Activated gamma-delta T cell (primary cell): ENCODE measurements around the gene ETS2.

Experiments used
- DNase-seq: peaks from one replicate; lab custom pipeline; 2025; lab: John Stamatoyannopoulos, UW

ETS2 gene

DNA sequence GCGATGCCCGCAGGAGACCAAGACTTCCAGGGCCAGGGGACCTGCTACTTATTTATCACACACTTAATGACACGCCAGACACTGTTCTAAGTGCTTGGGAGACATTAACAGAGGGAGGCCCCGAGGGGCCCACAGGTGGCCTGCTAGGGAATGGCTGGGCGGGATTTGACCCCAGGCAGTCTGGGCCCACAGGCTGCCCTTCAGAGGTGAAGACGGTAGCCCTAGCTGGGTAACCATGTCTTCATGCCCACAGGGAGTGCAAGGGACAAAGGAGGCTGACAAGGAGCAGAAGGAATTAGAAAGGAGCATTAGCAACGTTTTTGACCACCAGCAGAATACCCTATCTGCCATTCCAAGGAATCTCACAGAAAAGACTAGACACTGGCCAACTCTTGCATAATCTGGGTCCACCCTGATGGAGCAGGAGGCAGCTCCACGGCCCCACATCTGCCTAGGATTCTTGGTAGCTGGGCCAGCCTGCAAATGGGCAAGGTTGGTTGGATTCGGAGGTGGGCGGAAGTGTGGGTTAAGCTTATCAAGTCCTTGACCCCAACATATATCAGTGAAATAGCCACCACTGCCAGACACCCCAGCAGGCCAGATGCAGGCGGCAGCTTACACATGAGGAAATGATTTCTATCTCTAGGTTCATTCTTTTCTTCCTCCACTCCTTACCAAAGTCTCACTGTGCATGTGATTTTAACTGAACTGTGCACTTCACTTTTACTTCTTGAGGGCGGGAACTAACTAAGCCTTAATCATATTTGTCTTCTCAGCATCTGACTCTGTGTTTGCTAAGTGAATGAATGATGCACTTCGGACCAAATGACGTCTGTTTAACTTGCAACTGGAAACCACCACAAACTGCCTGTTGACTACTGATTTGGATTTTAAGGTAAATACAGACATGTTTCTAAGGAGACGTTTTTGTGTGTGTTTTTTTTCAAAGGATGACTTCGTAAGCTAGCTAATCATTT lies 3.4 kb upstream of the ETS2 start:
- no peak for DNase-seq

DNA sequence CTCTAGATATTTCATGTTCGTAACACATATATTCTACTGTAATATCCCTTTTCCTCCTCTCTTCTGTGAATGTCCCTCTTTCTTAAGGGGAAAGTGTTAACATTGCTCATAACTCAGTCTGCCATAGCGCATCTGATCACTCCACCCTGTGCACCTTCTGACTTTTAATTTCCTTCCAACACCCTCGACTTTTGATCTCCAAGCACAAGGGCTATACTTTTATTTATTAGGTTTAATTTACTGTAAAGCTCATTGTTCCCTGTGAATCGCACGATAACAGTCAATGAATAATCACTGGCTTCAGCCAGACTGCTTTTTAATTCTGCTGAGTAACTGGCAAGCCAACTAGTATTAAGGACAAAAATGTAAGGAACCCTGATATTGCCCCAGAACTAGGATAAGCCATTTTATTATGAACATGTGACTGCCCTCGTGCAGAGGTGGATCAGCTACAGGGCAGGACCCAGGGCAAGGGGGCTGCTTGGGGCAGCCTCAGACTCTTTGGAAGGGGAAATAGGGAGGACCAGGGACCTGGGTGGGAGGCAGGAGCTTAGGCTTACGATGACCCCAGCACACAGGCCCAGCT lies 2.6 kb upstream of the ETS2 start:
- no peak for DNase-seq

DNA sequence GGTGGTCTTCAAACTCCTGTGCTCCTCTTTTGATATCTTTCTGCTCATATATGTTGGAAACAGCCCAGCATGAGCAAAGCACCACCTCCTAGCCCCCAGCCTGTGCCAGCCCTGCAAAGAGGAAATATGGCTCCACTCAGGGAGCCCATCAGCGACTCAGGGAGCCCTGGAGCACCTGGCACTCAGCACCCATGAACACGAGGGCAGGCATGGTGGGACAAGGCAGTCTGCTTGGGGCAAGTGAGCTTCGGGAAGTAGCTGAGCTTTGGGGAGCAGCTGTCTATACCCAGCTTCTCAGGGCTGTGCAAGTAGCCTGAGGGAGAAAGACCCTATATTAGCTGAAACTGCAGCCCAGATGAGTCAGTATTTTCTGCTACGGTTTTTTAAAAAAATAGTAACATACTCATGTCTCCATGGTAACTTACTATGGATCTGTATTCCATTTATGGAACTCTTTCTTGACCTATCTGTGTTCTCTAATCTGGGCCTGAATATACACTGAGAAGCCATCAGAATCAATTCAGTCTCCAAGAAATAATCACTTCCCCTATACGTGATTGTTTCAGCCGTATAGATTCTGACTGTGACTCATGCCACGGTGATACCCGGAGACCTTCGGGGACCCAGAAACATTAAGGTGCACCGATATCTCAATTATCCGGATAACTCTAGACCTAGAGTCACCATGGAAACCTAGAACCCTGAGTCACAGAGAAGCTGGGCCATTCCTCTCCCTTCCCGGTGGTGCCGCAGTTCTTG lies 1.5 kb upstream of the ETS2 start:
- no peak for DNase-seq

DNA sequence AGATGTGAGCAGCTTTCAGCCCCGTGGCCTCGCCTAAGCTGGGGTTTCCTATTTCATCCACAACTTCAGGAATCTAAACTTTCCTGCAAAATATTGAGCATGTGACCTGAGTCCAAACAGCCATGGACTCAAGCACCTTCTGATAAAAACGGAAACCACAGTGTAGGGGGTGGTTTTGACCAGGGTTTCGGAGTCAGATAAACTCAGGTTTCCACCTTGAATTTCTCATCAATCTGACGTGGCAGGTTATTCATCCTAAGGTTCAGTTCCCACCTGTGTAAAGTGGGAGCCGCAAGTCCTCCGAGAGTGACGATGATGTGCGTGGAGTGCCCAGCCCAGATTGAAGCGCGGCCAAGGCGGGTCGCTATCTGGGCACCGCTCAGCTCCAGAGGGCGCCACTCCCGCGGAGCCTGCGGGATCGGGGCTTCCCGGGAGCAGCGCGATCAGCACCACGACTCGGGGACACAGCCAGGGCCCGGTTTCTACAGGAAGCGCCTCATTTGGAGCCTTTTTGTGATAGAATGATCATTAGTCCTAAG lies 871 bp upstream of the ETS2 start:
- DNase-seq, result peak; percentile 16

DNA sequence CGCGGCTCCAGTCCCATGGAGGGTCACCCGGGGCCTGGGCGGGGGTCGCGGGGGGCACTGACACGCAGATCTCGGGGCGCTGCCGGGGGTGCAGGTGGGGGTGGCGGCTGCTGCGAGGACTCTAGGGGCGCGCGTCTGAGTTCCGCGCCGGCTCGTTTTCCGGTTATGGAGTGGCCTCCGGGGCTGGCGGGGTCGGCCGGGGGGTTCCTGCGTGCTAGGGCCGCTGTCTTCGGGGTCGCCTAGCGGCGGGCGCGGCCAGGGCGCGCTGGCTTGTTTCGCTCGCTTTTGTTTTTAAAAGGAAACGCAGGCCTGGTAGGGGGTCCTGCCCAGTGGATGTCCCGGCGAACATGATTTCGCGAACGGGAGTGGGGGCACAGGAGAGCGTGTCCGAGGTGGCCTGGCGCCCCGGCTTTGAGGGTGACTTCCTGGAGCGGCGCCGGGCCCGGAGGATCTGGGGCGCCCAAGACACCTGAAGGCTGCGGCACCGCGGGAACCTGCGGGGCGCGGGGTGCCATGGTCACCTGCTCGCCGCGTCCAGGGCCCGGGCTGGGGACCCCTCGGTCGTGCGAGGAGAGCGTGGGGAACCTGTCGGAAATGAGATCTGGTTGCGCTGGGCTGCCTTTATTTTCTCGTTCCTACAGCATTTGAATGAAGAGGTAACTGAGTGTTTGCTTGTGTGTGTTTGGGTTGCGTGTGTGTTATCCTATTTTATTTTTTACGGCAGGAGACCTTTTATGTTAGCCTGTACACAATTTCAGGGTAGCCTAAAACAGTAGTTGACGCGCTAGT lies 618 bp downstream of the ETS2 start:
- DNase-seq, result peak; percentile 19

DNA sequence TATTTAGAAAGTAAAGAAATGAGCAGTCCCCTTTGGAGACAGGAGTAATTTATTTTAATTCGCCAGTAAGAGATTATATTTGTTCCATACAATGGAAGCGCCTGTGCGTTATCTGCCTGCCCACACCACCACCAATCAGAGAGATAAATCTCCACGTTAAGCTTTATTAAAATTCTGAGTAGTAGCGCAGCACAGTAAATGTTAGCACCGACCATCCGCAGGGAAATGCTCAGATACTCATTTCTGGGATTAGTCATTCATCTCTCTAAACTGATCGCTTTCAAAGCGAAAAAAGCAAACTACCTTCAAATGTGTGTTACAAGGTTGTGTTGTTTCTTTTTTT lies 1.2 kb downstream of the ETS2 start:
- no peak for DNase-seq

DNA sequence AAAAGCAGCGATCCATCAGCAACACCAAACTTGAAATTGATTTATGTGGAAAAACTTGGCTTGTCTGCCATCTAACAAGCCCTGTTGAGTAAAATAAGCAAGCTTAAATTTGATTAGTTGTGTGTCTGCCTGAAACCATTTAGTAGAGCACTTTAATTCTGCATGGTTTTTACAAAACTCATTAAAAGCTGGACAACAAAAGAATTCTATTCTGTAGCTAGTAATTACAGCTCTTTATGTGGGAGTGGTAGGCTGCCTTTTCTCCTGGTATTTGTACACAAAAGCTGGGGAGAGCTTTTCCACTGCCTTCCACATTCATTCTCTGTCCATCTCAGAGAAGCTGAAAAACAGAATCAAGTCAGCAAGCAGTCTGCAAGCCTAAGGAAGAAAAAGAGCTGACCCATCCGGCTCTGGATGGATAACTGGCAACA lies 1.7 kb downstream of the ETS2 start:
- DNase-seq, result no peak

DNA sequence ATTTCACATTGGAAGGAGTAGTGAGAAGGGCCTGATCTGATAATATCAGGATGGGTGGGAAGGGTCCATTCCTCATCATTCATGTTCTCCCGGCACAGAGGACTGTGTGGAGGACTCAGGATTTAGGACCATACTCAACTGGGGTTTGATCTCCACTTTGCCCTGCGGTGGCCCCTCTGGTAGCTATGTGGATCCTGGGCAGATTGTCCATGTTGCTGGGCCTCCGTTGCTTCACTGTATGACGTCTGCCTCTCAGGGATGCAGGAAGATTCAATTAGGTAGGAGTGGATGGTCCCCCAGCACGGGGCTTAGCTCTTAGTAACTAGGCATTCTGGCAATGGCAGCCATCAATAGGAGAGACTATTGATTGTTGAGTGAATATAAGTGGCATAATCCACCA lies 2.3 kb downstream of the ETS2 start:
- DNase-seq, result no peak

DNA sequence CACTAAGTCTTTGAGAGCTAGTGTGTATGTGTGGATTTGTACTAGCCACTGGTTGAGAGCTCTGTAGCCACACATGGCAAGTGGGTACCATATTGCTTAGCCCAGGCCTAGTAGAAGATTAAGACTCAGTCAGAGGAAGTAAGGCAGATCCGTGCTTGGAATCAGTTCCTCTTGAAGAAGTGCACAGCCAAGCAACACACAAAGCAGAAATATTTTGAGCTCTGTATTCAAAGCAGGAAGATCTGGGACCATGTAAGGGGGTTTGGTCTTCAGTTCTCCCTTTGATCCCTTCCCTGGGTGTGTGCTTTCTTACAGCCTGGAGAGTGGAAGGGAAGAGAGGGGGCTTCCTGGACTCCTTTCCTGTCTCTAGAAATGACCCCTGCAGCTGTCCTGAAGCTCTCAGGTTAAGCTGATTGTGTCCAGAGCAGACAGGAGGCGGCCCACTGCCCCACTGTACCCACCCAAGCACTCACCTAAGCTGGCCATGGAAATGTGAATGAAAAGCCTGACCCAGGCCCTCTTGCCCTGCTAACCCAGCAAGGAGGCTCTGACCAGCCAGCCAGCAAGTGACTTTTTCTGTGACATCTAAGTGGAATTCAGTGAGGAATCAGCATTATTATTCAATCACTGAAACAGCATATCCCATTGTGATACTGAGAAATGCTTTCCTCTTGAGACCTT lies 3.6 kb downstream of the ETS2 start:
- no peak for DNase-seq

DNA sequence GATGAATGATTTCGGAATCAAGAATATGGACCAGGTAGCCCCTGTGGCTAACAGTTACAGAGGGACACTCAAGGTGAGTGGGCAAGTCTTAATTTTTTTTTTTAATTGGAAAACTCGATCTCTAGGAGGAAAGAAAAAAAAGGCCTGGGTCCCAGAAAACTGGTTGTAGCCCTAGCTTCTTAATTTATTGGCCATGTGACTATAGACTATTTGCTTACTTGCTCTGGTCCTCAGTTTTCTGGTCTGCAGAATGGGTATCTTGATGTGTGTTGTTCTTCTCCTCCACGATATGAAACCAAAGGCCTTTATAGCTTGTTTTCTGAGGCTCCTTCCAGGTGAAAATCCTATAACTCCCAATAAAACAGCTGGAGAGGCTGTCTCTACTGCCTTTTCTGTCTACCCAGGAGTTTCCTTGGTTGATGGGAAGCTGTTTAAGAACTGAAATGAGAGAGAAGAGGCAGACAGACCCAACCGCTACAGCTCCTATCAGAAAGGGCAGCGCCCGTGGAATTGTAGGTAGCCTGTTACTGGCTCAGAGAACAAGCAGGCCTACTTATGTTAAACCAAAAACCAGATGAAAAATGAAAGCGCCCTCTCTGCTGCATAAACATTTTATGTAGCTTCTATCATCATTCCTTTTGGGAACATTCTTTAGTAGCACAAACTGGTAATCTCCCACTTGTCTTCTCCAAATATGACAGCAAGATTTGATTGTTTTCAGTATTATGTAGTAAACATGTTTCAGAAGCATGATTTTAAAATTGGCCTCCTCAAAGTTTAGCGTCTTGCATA lies 4.5 kb downstream of the ETS2 start:
- no peak for DNase-seq

DNA sequence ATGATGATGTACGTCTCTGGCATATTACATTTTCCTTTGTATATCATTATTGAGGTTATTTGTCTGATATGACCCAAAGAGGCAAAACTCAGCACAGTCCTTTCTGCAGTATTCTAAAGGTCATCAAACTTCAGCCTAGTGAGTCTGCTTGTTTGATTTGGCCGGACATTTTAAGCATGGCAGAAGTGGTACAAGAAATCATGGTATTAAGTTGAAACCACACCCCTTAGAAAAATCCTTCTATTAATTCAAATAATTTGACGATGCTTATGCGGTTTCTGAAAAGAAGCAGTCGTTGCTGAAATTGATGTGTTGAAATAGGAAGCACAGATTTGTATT lies 5.1 kb downstream of the ETS2 start:
- no peak for DNase-seq

DNA sequence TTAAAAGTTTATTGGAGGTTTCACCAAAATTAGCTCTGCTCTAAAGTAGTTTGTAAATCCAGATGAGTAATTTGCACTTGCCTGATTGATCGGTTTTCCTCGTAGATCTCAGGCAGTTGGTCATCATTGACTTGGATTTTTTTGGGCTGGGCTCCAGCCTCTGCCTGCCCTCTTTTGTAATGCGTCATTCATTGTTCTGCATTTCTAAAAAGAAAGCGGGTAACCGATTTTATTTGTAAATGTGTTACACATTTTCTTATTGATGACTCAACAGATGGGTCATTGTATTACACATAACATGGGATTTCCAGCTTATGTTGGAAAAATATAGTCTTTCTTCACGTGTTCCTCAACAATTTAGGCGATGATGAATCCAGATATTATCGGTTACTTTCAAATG lies 5.5 kb downstream of the ETS2 start:
- DNase-seq, result no peak

DNA sequence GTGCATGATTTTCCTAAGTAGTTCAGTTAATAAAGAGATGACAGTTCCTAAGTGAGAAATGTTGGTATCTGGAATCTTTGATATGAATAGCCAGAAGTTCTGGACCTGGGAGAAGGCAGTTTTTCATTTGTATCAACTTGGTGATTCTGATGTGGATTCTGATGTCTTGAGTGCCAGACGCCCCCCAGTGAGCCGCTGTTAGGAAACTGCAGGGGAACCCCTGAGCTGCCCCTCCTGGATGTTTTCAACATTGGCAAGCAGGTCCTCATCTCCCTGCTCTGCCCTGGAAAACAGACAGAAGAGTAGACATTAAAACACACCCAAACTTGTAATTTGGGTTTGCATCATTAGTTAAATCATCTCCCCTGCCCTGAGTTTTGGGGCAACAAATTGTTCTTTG lies 7.4 kb downstream of the ETS2 start:
- DNase-seq, result no peak

DNA sequence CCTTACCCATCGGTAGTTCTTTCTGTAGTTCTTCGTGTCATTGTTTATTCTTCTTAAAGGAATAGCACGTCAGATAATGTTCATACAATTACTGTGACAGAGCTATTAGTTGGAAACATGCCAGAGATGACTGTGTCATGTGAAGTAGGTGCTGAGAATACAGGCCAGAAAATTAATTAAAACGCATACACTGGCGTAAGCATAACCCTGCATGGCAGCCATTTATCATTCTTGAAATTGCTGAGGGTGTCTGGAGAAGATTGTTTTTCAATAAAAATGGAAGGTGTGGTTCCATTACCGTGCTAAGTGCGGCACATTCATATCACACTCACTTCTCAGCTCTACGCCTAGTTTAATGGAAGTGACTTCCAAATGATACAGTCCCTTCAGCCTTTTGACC lies 7.8 kb downstream of the ETS2 start:
- no peak for DNase-seq

DNA sequence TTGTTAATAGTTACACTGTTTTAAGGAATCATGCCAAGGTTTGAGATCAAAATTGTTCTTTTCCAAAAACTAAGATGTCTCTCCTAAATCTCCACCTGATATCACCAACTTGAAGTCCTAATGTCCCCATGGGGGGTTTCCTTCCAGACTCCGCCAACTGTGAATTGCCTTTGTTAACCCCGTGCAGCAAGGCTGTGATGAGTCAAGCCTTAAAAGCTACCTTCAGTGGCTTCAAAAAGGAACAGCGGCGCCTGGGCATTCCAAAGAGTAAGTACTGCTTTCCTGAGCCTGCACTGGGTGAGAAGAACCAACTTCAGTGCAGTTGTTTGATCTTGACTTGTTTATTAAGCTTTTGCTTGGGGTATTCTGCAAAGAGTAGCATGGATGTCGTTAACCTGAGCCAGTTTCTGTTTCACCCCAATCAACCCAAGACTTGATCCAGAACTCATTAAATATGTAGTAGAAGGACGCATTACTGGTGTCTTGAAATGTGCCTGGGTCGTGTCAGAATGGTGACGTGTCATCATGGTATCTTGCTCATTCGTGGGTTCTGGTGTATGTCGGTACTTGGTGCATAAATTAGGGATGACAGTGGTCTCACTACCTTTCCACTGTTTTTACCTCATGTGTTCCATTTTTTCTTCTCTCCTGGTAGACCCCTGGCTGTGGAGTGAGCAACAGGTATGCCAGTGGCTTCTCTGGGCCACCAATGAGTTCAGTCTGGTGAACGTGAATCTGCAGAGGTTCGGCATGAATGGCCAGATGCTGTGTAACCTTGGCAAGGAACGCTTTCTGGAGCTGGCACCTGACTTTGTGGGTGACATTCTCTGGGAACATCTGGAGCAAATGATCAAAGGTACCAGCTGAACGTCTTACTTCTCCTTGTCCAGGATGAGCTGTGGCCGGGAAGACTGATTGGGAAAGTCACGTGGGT lies 8.7 kb downstream of the ETS2 start:
- no peak for DNase-seq

DNA sequence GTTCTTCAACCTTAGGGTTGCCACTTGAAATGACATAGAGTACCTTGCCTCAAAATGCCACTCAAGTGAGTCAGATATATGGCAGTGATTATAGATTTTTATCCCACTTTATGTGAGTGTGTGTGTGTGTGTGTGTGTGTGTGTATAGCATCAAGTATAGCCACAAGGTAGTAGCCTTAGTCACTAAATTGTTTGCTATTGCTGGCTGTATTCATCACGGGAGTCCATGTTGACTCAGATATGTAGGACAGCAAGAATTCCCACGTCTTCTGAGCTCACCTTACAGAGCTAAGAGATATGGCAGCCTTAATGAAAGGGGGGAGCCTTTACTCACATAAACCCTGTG lies 9.3 kb downstream of the ETS2 start:
- no peak for DNase-seq

DNA sequence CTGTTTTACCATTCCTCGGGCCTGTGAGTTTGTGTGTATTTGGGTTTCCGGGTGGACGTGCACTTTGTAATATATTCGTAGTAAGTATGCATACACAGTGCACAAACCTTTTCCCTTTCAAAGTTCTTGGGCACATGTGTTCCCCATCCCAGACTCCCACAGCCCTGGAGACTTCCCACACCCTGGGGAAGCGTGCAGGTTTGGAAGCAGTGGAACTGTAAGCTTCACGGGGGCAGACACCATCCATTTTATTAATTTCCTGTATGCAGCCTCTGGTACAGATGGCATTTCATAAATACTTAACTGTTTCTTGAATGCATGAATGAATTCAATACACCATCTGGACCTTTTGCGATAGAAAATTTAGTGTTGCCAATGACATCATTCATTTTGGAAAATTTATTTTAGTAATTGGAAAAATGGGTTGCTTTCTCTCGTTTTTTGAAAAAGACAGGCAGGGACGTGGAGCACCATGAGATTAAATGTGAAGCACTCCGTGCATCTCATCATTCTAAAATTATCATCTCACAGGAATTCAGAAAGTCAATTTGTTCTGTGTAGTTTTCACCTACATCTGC lies 10.8 kb downstream of the ETS2 start:
- no peak for DNase-seq

DNA sequence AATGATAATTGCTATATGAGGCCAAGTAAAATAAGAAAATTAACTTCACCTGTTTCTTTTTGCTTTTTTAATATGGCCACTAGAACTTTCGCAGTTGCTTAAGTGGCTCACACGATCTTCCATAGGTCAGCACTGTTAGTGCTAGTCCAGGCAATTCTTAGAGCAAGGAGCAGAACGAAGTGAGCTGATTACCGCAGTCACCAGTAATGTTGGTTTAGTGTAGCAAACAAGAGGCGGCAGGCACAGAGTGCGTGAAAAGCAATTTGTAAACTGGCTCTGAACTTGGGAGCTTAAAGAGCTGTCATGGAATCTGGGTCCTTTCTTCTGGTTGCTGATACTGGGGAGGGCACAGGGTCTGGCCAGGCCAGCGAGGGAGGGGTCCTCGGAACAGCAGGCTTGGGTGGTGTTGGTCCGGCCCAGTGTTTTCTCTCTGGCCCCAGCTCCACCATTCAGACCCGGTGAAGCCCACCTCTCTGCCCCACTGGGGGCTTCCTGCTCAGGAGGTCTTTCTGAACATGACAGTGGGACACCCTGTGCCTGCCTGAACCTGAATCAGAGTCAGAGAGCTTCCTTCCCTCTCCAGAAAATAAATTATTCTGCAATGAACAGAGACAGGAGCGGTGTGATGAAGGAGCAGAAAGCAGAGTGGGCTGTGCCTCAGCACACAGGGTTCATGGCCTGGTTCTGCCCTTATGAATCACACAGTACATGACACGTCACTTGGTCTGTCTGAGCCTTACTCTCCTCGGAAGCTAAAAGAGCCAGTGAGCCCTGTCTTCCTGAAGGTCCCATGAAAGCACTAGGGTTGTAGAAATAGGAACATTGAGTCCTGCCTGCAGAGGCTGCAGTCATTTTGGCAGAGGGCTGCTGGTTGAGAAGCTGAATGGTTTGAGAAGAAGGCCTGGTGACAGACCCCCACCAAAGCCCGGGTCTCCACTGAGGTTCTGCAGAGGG lies 11.9 kb downstream of the ETS2 start:
- DNase-seq, result no peak
